Measurements from ENCODE around the gene ZNF117.
"Not testable (repeated sequence)": the region's sequence is repeated elsewhere in the genome, so short reads cannot be mapped to it uniquely, and the experiment has no call there.

ZNF117 gene

GRCh38 chr7:64990936-64991335 is at the start of gene ZNF117:
ZNF117 (minus strand) TSS chr7:64991036.
- DNase-seq = no peak

- peak; percentile 50 for DNase-seq
Observed at GRCh38 chr7:65038767-65039166, 47.9 kb upstream of the ZNF117 start.

GRCh38 chr7:65037740-65038688 is 47.2 kb upstream of the ZNF117 start:
- DNase-seq = peak; percentile 85

- DNase-seq = not testable (repeated sequence)
Observed at GRCh38 chr7:65036526-65036925, 45.7 kb upstream of the ZNF117 start.

DNA sequence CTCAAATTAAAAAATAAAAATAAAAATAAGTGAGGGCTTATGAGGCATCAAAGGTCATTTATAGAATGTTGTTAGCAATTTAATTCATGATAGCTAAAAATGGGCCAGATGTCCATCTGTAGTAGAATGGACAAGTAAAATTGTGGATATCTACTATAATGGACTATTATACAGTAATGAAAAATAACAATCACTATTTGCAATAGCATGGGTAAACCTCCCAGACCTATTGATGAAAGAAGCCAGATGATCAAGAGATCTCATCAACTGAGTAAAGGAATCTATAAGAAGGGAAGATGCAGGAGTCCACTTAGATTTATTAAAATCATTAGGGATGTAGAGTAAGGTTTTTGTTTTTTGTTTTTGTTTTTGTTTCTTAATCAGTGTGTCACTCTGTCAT is 44.6 kb upstream of the ZNF117 start:
- DNase-seq = not testable (repeated sequence)

GRCh38 chr7:65034120-65034782 is 43.4 kb upstream of the ZNF117 start:
- not testable (repeated sequence) for DNase-seq

DNA sequence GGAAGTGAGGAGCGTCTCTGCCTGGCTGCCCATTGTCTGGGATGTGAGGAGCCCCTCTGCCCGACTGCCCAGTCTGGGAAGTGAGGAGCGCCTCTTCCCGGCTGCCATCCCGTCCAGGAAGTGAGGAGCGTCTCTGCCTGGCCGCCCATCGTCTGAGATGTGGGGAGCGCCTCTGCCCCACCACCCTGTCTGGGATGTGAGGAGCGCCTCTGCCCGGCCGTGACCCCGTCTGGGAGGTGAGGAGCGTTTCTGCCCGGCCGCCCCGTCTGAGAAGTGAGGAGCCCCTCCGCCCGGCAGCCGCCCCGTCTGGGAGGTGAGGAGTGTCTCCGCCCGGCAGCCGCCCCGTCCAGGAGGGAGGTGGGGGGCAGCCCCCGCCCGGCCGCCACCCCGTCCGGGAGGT is 42.6 kb upstream of the ZNF117 start:
- DNase-seq = not testable (repeated sequence)

- DNase-seq = not testable (repeated sequence)
Observed at GRCh38 chr7:65025023-65025422, 34.2 kb upstream of the ZNF117 start.

DNA sequence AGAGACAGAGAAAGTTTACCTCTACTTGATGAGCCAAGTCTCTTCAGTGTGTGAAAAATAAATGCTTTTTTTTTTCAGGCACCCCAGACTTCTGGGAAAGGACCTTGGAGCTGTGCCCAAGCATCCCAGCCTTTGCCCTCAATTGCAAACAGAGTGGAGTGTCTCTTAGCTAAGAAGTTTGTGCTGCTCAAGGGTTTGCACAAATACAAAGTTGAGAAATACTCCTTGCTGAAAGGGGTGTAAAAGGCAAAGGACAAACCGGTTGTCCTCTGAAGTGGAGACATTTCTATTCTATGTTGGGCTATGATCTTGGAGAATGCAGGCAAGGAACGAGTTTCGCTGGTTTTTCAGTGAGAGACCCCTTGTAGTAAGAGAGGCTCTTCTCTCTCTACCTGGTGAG is 30.1 kb upstream of the ZNF117 start:
- DNase-seq = not testable (repeated sequence)

DNA sequence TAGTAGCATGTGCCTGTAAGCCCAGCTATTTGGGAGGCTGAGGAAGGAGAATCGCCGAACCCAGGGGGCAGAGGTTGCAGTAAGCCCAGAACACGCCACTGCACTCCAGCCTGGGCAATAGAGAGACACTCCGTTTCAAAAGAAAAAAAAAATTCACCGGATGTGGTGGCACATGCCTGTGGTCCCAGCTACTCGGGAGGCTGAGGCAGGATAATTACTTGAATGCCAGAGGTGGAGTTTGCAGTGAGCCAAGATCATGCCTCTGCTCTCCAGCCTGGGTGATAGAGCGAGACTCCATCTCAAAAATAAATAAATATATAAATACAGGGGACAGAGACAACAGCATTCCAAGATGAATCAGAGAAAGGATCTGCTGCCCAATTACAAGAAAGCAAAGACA is 19.0 kb upstream of the ZNF117 start:
- DNase-seq = not testable (repeated sequence)

GRCh38 chr7:65009394-65009793 is 18.6 kb upstream of the ZNF117 start:
- not testable (repeated sequence) for DNase-seq

GRCh38 chr7:65007036-65007435 is 16.2 kb upstream of the ZNF117 start:
- not testable (repeated sequence) for DNase-seq

- DNase-seq = peak; percentile 85
Observed at GRCh38 chr7:65006094-65006992, 15.5 kb upstream of the ZNF117 start, which contains the start of gene ERV3-1. ERV3-1 (minus strand) TSS chr7:65006687; CDS start chr7:64993026, 13,661 bp downstream.

GRCh38 chr7:65004575-65004974 is 13.7 kb upstream of the ZNF117 start:
- no peak for DNase-seq

DNA sequence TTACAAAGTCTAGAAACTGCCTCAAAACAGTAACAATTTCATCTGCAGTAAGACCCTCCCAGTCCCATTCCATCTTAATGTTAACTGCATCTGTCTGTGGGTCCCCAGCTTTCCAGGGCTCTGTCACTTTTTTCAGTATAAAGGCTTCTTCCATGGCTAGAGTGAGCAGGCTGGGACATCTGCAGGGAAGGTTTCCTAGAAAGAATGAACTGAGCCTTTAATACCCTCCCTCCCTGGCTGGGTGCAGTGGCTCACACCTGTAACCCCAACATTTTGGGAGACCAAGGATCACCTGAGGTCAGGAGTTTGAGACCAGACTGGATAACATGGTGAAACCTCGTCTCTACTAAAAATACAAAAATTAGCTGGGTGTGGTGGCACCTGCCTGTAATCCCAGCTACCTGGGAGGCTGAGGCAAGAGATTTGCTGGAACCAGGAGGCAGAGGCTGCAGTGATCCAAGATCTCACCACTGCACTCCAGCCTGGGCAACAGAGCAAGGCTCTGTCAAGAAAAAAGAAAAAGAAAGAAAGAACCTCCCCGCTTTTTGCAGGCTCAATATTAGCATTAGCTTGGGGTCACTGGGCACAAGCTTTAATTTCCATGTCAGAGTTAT is 12.2 kb upstream of the ZNF117 start:
- no peak for DNase-seq

DNA sequence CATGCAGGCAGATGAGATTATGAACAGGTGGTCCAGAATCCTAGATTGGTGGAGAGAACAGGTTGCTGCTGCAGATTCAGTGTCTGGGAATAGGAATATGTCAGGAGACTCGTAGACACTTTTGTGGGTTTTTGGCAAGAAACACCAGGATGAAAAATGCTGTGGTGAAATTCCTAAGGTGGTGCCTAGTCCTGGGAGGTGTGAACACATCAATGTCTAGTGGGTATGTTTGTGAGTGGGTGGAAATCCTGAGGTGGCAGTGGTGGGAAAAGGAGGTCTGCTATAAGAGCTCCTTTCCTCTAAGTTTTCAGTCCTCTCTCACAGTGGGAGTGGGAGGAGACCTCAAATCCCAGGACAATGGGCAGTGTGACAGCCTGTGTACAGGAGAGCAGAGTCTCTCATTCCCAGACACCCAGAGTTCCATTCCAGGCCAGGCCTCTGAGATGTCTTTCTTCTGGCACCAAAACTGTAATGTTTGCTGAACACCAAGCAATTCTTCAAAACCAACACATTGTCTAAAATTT is 10.5 kb upstream of the ZNF117 start:
- DNase-seq = no peak

GRCh38 chr7:64999165-65000004 is 8.5 kb upstream of the ZNF117 start:
- no peak for DNase-seq

GRCh38 chr7:64998865-64999164 is 8.0 kb upstream of the ZNF117 start:
- DNase-seq = no peak

- DNase-seq = no peak
Observed at GRCh38 chr7:64997927-64998391, 7.1 kb upstream of the ZNF117 start.

GRCh38 chr7:64997164-64997908 is 6.5 kb upstream of the ZNF117 start:
- DNase-seq = no peak
